SHP77 (cell line): ENCODE data around the gene TSHZ3.

ENCODE experiments used
- DNase-seq, 2 experiments: peaks; one replicate each; lab custom pipeline; 2025; lab: John Stamatoyannopoulos, UW

The TSHZ3 gene

DNA sequence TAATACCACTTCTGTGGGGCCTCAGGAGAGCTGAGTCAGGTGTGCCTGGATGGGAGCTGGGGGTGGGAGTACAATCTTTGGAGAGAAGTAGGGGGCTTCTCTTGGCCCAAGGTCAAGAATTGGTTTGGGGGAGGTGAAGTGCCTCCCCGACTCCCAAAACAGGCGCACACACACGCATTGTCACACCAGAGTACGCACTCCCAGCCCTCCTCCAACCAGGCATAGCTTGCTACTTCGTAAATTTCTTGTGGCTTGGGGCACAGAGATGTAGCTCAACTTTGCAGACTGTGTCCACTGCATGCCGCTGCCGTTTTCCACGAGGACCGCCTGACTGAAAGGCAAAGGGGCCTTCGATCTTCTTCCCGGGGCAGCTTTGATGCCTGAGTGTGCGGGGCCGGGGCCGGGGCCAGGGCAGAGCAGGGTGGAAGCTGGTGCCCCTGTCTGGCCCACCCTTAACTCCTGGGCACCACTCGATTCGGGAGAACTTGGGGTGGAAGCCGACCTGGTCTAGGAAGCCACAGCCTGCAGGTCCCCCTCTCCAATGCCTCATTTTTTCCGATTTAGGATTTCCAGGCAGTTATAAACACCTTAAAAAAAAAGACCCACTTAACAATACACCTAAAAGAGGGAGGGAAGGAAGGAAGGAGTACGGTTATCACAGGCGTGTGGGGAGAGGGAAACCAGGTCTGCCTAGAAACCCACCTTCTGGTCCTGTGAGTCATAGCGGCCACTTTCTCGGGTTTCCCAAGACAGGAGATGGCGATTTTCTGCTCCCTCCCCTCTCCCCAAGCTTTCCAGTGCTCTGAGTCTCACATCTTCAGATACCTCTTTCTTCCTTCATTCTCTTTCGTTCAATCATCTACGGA lies 5.8 kb upstream of the TSHZ3 start:
- no peak for DNase-seq

DNA sequence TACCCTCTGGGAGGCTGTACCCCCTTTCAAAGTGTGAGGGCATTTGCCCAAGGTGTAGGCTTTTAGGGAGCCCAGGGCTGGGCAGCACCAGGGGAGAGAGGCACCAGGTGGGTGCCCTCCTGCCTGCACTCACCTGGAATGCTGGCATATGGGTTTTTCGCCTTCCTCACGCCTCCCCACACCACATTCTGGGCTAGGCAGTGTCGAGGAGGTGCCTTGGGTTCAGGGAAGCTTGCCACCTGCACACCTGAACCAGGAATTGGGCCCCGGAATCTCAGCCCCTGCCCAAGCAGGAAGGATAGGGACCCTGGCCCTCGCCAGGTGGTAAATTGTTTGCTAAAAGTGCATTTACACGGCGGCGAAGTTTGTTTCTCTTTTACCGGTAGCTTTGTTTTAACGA lies 5.1 kb upstream of the TSHZ3 start:
- DNase-seq, result no peak

DNA sequence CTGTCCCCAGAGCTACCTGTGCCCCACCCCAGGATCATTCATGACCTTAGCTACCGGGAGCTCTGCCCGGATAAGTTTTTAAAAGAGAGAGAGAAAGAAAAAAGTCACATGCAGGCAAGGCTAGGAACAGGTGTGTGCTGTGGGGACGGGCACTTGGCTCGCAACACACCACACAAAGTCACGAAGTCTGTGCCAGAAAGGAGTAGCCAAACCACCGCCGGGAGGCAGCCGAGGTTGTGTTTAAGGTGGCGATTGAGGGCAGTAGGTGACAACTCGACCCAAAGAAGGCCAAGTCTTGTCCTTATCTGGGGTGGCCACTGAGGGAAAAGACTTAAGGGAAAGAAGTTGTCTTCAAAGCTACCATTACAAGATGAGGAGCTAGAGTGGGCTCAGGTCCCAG lies 4.6 kb upstream of the TSHZ3 start:
- DNase-seq, result no peak

DNA sequence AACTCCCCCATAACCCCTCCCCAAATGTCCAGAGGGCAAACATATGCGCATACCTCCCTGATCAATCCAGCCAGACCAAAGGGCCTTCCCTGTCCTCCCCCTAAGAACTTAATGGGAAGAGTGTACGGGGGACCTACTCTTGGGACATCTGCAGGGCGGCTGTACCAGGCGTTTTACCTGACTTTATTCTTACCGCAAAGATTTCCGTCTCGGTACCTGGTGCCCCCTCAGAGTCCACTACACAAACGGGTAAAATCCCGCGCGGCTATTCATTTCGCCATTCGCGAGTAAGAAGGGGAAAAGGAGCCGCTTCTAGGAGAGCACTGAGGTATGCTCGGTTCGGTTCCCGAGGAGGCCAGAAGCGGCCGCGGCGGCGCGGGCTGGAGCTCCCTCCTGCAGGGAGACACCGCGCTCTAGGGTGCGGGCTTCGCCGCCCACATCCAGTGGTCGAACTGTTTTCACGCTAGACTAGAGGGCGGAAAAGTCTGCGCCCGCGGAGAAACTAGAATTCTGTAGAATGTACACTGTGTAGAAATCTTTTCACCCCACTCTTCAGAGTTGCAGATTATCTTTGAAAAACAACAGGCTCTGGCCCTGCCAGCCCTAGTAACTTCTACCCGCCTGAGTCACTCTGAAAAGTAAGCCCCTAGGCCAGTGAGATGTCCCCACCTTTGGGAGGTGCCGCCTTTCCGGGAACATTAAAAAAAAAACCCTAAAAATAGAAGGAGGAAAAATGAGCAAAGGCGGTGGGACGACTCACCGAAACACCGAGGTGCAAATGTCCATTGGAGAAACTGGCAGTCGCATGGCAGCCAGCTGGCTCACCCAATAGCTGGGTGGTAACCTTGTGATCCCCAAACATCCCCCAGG lies 3.8 kb upstream of the TSHZ3 start:
- no peak for DNase-seq

DNA sequence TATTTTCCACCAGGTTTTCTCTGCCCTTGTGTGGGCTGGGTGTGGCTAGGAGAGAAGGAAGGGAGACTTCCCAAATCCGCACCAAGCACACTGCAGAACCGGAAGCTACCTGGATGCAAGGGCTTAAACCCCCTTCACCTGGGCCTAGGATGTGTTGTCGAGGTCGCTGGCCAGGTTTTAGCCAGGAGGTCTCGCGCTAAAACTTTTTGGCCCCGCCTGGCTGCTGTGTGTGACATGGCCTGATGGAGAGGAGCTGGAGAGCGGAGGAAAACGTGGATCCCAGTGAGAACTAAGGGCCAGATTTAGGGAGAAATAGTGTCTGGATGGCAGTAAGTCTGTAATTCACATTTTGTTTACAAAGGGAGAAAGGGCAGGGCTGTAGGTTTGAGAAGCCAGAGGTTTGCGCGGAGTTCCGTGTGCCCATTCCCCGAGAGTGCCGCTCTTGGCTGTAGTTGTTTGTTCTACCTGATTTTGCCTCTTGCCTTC lies 3.1 kb upstream of the TSHZ3 start:
- no peak for DNase-seq

DNA sequence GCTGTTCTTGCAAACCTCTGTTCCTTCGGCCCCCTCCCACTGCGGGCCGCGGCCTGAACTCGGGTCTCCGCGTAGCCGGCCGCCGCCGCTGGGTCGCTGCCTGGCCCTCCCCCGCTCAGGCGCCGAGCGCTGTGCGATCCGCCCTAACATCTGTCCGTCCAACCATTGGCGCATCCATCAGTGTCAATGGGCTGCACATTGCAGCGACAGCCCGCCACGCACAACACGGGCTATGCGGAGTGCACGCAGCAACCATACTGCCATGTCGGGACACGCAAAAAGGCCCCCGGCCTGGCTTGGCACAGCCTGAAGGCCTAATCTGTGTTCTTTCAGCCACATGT lies 2.6 kb upstream of the TSHZ3 start:
- DNase-seq, result no peak

DNA sequence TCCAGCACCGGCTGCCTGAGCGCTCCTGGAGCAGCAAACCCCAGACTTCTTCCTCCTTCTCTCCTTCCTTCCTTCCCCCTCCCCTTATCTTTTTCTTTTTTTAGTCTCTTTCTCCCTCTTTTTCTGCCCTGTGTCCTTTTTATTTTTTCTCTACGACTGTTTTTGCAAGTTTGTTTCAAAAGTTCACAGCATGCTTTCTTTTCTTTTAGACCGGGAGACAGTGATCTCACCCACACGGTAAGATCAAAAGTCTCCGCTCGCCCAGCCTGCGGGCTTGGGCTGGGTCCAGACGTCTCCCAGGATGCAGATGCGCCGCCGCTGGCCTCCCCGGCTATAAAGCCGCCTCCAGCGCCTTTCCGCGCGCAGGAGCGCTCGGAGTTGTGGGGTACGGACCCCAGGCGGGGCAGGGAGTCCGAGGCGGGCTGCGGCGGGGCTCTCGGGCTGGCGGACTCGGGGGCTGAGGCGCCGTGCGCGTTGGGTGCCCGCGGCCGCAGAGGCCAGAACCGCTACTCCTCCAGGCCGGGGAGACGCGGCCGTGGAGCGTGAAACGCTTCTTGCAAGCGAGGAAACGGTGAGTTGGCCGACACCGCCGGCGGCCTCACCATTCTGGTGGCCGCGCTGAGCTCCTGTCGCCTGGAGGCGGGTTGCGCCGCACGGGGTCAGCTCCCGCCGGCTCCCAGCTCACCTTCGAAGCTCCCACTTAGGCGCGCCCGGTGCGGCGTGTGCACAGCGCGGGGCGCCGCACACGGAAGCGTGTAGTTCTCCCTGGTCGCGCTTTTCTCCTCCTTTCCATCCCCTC lies 2.0 kb upstream of the TSHZ3 start:
- DNase-seq, result no peak

DNA sequence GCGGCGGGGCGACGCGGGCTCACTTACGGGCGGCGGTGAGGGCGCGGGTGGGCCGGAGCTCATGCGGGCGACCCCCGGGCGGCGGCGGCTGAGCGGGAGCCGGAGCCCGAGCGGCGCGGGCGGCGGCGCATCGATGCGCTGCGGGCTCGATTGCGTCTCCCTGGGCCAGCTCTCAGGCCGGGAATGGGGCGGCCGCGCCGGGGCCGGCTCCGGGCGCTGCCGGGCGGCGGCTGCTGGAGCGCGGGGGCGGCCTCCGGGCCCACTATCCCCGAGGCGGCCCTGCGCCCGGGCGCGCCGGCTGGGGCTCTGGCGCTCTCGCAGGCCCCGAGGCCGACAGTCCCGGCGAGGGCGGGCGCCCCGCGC lies 1.4 kb upstream of the TSHZ3 start:
- DNase-seq, result no peak

DNA sequence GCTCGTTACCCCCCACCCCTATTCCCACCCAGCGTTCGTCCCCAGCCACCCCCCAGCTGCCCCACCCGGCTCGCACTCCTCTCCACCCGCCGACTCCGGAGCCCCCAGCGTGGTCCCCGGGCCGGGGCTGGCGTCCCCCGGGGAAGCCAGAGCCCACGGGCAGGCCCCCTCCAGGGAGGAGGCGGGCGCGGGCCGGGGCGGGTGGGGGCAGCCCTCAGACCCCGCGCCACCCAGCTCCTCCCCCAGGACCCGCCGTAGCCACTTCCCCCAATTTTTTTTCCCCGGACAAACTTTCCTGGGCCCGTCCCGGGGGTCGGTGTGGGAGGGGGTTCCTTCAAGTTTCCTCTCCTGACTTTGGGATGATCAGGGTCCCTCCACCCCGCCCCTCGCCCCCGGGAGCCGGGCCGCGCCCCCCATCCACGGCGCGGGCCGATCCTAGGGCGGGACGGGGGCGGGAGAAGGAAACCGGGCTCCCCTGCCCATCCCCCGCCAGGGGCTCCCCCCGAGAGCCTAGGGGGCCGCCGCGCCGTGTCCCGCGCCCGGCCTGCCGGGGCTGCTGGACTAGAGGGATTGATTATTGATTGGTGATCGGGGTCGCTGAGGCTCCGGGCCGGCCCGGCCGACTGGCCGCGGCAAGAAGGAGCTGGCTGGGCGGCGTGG lies 927 bp upstream of the TSHZ3 start:
- no peak for DNase-seq

DNA sequence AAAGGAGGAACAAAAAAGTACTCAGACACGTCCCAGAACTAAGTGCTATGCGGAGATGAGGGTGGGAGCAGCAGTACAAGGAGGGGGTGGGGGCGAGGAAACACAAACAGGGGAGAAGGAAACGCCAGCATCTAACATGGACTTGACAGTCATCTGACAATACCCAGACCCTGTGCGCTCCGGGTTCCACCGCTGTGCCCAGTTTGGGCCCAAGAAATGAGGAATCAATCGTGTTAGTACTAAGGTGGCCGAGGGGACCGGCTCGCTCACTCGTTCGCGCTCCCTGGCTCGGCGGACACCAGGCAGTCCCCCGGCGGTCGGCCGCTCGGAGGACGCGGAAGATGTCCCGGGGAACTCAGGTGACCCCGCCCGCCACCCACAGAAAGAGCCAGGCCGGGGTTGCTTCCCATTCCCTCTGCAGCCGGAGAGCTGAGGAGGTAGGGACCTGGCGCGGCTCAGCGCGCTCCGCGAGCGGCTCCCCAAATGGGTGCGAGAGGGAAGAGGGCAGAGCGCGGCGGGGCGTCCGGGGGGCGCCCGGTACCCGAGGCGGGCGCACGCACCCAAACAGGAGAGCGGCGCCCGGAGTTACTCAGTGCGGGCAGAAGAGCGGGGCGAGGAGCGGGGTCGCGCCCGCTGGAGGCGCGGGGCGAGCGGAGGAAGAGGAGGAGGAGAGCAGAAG lies 616 bp downstream of the TSHZ3 start:
- DNase-seq, result no peak

DNA sequence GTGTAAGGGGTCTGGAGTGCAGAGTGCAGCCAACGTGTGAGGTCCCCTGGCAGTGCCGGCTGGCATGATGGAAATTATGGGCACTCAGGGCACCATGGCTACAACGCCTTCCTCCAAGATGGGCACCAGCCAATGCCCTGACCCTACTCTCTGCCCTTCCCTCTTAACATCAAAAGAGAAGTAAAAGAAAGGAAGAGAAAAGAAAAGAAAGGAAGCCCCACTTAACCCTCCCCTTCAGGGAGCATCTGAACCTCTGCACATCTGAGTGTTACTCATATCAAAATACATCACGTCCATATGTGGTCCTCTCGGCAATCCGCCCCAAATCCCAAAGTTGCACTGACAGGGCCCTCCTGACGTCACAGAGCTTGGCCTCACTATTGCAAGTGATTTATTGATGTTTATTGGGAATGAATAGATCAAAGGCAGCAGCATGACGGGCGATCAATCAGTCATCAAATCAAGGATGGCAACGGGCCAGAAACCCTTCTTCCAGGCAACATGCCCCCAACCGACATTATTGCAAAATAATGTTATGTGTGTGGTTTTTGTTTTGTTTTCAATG lies 1.3 kb downstream of the TSHZ3 start:
- no peak for DNase-seq

DNA sequence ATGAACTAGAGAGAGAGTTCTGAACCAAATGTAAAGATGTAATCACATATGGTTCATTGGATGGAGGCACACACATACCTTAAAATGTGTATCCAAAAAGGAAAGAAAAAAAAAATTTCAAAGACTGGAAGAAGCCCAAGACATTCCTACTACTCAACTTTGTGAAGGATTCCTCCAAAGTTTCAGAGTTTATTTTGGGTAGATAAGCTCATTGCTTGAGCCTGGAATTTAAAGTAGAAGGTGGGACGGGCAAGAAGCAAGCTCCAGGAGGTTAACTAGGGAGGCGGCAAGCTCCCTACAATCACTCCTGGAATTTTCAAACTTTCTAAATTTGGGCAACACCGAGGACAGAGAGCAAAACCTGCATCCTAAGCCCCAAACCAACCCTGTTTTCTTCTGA lies 1.9 kb downstream of the TSHZ3 start:
- no peak for DNase-seq

DNA sequence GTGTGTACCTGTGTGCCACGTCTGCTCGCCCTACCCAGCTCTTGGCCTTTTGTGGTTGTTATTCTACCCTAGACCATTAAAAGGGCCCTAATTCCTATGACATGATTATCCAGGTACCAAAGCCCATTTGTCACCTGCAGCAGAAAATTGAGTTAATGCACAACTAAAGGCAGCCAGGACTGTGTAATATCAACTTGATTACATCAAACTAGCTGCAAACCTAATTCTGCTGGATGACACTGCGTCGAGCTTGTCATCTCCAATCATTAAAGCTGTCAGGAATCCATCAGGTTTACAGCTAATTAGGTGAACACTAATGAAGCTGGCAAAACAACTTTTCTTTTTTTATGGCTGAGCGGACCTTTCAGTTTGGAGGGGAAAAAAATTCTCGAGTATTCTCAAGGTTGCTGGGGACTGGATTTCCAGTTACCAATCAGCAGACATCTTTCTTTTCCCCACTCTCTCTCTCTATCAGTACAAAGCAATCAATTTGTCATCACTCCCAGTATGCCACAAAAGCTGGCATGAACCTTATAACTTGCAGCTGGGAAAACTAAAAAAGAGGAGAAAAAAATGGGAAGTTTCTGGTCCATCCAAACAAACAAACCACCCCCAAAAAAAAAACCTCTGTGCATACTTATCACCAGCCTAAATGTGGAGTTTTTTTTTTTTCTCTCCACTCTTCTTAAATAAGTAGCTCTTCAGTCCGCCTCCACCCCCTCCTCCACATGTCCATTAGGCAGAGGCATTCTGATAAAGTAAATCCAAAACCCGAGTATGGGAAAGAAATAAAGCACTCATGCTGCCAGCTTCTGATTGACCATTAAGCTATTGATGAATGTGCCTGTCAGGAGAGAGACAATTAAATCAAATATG lies 2.8 kb downstream of the TSHZ3 start:
- DNase-seq, result no peak

DNA sequence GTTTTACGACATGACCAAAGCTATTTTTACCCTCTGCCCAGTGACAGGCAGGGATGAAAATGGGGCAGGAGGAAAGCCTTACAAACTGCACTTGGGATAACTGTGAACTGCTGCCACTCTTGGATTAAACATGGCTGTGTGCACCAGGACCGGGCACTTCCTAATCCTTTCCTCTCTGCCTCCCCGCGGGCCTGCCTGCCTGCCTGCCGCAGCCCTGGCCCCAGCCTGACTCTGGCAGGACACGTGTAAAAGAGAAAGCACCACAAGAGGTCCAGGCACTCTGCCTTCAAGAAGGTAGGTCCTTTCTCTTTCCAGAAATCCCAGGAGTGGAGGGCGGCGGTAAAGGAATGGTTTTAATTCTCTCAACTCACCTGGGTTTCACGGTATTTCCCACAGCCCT lies 4.8 kb downstream of the TSHZ3 start:
- DNase-seq, result no peak

DNA sequence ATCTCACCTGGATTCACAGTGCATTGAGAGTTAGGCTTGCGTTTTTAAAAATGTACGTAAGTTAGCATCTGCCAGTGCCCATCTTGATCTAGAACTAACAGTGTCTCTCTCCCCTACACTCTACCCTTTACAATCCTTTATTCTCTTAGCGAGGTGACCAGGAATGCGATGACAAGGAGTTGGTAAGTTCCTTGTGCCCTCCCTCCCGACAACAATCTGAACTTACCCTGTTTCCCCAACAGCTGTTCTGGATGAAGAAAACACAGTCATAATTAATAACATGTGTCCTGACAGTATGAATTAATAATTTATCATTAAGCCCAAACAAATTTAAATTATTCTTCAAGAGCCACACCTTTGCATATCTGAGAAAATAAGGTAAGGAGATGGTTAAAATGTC lies 6.3 kb downstream of the TSHZ3 start:
- DNase-seq, result no peak

DNA sequence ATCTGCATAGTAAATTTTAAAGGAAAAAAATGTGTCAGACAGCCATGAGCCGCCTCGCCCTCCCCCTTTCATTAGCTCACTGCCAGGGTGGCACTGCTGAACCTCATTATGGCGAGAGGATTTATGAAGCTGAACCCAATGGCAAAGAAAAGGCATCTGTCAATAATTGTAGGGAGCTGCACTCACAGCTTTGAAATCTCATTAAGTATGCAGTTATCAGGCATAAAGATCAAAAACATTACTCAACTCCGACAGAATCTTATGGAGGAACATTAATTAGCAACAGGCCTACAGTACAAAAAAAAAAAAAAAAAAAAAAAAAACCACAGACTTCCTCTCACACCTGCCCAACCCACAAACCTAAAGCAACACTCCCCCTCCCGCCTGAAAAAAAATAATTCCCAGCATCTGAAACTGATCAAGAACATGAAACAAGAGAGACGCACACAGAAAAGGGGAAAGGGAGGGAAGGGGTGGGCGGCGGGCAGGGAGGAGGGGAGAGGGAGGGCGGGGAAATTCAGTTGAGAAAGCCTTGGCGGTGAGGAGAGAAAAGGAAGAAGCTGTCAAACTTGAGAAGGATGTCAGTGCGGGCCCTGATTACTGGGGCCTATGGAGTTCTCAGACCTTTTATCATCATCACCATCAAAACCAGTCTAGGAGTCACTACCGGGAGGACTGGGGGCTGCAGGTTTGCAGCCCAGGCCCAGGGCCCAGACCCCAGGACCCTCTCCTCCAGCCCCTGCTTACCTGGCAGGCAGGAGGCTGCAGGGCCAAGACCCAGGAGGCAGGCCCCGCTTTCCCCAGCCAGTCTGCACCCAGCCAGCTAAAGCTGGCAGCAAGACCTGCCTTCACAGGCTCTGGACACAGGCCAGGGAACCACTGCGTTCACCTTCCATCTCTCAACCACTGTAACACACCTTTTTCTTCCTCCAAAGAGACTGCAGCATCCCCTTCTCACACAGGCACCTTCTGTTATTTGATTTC lies 8.9 kb downstream of the TSHZ3 start:
- no peak for DNase-seq

DNA sequence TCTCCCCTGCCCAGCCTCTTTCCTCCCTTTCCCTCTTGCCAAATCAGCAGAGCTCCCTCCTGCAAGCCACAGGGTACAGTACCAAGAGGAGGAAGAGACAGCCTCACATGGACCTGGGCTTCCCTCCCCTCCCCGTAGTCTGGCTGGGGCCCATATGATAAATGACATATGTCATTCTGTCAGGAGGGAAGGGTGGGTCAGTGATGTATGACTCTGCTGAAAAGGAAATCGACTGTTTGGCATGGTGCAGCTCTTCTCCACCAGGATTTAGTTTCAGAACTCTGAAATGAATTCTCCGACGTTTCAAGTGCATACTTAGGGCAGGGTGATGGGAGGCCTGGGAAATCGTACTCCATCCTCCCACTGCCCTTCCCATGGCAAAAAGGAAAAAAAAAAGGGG lies 9.8 kb downstream of the TSHZ3 start:
- DNase-seq, result no peak

DNA sequence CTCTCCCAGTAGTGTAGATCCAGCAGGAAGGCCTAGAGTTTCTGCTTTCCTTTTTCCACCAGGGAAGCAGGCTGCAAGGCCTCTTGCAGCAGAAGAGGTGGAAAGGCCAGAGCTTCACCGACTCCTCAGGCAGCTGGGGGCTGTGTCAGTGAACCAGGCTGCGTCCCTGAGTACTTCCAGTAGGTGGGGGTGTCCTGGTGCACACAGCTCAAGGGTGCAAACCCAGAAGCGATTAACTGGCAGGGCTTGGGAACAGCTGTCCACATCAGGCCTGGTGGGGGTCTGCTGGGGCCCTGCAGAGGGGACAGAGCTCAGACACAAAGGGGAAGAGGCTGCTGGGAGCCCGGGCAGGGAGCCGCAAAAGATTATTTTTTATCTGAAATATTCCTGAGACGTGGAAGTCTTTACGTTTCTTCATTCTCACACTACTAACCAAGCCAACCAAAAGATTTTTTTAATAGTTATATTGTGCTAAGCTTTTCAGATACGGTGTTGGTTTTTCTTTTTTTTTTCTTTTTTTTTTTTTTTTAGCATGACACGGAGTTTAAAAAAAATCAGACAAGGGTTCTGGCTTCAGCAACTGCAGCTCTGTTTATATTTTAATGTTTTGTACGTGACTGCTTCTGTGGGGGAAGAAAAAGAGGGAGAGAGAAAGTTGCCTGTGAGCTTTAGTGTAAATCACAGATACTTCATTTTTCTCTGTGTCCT lies 11.0 kb downstream of the TSHZ3 start:
- DNase-seq, result peak; percentile 46 to 74
